ENCODE results near the gene SLC2A4RG. TPM values are rescaled to one million over a fixed set of nuclear protein-coding genes. Genes with fewer than 3 reads are reported as not detected.

Gene SLC2A4RG
- total and polyA plus RNA-seq, 2 of the 13 experiments (the other 11 are each of a cell fraction or from before 2014, with no cell fraction given) = 91.4 to 95.9 TPM

DNA sequence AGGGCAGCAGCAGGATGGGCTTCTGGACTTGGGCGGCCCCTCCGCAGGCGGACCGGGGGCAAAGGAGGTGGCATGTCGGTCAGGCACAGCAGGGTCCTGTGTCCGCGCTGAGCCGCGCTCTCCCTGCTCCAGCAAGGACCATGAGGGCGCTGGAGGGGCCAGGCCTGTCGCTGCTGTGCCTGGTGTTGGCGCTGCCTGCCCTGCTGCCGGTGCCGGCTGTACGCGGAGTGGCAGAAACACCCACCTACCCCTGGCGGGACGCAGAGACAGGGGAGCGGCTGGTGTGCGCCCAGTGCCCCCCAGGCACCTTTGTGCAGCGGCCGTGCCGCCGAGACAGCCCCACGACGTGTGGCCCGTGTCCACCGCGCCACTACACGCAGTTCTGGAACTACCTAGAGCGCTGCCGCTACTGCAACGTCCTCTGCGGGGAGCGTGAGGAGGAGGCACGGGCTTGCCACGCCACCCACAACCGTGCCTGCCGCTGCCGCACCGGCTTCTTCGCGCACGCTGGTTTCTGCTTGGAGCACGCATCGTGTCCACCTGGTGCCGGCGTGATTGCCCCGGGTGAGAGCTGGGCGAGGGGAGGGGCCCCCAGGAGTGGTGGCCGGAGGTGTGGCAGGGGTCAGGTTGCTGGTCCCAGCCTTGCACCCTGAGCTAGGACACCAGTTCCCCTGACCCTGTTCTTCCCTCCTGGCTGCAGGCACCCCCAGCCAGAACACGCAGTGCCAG, 42.8 kb upstream of the SLC2A4RG start, which contains the start of gene TNFRSF6B (continued):
- TF ChIP-seq HNRNPUL1 (IDR thresholded peaks at IDR 0.05; ENCODE audit: low read depth, low read length) = no peak
- 0 out of 2 replicates have a peak, but pooled peaks have one; percentile 54 for TF ChIP-seq CCDC6 (CRISPR knock-in tag; IDR thresholded peaks at IDR 0.05)
- no peak for TF ChIP-seq SATB2 (CRISPR knock-in tag; IDR thresholded peaks at IDR 0.05)
- TF ChIP-seq ZNF772 (CRISPR knock-in tag; IDR thresholded peaks at IDR 0.05) = peak; percentile 89; the same call in 1 of the 2 replicates
- TF ChIP-seq RXRB (CRISPR knock-in tag; IDR thresholded peaks at IDR 0.05; ENCODE audit: borderline replicate concordance) = peak; percentile 34; the same call in 1 of the 2 replicates
- TF ChIP-seq IRF9 (CRISPR knock-in tag; IDR thresholded peaks at IDR 0.05; ENCODE audit: borderline replicate concordance) = peak; percentile 69; the same call in 1 of the 2 replicates
- TF ChIP-seq KDM2A (CRISPR knock-in tag; IDR thresholded peaks at IDR 0.05; ENCODE audit: borderline replicate concordance, low read depth) = peak; percentile 96
- TF ChIP-seq SNAPC4 (CRISPR knock-in tag; IDR thresholded peaks at IDR 0.05) = no peak
- TF ChIP-seq HDAC1 (CRISPR knock-in tag; IDR thresholded peaks at IDR 0.05) = no peak
- TF ChIP-seq, protein P1, sequence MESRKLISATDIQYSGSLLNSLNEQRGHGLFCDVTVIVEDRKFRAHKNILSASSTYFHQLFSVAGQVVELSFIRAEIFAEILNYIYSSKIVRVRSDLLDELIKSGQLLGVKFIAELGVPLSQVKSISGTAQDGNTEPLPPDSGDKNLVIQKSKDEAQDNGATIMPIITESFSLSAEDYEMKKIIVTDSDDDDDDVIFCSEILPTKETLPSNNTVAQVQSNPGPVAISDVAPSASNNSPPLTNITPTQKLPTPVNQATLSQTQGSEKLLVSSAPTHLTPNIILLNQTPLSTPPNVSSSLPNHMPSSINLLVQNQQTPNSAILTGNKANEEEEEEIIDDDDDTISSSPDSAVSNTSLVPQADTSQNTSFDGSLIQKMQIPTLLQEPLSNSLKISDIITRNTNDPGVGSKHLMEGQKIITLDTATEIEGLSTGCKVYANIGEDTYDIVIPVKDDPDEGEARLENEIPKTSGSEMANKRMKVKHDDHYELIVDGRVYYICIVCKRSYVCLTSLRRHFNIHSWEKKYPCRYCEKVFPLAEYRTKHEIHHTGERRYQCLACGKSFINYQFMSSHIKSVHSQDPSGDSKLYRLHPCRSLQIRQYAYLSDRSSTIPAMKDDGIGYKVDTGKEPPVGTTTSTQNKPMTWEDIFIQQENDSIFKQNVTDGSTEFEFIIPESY (CRISPR knock-in tag; IDR thresholded peaks at IDR 0.05) = peak; percentile 70
- TF ChIP-seq, protein P2, sequence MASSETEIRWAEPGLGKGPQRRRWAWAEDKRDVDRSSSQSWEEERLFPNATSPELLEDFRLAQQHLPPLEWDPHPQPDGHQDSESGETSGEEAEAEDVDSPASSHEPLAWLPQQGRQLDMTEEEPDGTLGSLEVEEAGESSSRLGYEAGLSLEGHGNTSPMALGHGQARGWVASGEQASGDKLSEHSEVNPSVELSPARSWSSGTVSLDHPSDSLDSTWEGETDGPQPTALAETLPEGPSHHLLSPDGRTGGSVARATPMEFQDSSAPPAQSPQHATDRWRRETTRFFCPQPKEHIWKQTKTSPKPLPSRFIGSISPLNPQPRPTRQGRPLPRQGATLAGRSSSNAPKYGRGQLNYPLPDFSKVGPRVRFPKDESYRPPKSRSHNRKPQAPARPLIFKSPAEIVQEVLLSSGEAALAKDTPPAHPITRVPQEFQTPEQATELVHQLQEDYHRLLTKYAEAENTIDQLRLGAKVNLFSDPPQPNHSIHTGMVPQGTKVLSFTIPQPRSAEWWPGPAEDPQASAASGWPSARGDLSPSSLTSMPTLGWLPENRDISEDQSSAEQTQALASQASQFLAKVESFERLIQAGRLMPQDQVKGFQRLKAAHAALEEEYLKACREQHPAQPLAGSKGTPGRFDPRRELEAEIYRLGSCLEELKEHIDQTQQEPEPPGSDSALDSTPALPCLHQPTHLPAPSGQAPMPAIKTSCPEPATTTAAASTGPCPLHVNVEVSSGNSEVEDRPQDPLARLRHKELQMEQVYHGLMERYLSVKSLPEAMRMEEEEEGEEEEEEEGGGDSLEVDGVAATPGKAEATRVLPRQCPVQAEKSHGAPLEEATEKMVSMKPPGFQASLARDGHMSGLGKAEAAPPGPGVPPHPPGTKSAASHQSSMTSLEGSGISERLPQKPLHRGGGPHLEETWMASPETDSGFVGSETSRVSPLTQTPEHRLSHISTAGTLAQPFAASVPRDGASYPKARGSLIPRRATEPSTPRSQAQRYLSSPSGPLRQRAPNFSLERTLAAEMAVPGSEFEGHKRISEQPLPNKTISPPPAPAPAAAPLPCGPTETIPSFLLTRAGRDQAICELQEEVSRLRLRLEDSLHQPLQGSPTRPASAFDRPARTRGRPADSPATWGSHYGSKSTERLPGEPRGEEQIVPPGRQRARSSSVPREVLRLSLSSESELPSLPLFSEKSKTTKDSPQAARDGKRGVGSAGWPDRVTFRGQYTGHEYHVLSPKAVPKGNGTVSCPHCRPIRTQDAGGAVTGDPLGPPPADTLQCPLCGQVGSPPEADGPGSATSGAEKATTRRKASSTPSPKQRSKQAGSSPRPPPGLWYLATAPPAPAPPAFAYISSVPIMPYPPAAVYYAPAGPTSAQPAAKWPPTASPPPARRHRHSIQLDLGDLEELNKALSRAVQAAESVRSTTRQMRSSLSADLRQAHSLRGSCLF (CRISPR knock-in tag; IDR thresholded peaks at IDR 0.05; ENCODE audit: borderline replicate concordance) = no peak
- peak; percentile 63 for TF ChIP-seq SAFB2 (CRISPR knock-in tag; IDR thresholded peaks at IDR 0.05; ENCODE audit: borderline replicate concordance, low read depth)
- TF ChIP-seq REL (CRISPR knock-in tag; conservative IDR thresholded peaks at IDR 0.05) = no peak
- no peak for TF ChIP-seq ZMYM2 (CRISPR knock-in tag; IDR thresholded peaks at IDR 0.05)
- 0 out of 2 replicates have a peak, but pooled peaks have one; percentile 65 for TF ChIP-seq ZNF550 (CRISPR knock-in tag; IDR thresholded peaks at IDR 0.05; ENCODE audit: borderline replicate concordance)

Data from HepG2 (cell line).